Measurements from ENCODE around the gene PPP2R2C.

PPP2R2C gene

GRCh38 chr4:6313216-6313615 lies 159.2 kb downstream of the PPP2R2C start:
- no peak for DNase-seq (ENCODE audit: low read depth, low spot score)

DNA sequence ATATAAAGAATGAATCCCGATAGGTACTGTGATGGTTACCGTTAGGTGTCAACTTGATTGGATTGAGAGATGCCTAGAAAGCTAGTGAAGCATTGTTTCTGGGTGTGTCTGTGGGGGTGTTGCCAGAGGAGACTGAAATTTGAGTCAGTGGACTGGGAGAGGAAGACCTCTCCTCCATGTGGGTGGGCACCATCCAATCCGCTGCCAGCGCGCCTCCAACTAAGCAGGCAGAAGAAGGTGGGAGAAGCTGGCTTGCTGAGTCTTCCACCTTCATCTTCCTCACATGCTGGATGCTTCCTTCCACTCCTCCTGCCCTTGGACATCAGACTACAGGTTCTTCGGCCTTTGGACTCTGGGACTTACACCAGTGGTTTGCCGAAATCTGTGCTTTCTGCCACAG lies 162.6 kb downstream of the PPP2R2C start:
- no peak for DNase-seq (ENCODE audit: low read depth, low spot score)

DNA sequence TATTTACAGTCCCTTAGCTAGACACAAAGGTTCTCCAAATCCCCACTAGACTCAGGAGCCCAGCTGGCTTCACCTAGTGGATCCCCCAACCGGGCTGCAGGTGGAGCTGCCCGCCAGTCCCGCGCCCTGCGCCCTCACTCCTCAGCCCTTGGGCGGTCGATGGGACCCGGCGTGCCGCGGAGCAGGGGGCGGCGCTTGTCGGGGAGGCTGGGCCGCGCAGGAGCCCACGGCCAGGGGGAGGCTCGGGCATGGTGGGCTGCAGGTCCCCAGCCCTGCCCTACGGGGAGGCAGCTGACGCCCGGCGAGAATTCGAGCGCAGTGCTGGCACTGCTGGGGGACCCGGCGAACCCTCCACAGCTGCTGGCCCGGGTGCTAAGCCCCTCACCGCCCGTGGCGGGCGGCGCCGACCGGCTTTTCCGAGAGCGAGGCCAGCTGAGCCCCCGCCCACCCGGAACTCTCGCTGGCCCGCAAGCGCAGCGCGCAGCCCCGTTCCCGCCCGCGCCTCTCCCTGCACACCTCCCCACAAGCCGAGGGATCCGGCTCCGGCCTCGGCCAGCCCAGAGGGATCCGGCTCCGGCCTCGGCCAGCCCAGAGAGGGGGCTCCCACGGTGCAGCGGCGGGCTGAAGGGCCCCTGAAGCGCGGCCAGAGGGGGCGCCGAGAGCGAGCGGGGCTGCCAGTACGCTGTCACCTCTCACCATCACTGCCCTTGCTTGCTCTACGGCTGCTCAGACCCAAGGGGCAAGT lies 163.3 kb downstream of the PPP2R2C start:
- no peak for DNase-seq (ENCODE audit: low read depth, low spot score)

- DNase-seq (ENCODE audit: low read depth, low spot score): no peak
These were observed 164.5 kb downstream of the PPP2R2C start for GRCh38 chr4:6307891-6308290.

DNA sequence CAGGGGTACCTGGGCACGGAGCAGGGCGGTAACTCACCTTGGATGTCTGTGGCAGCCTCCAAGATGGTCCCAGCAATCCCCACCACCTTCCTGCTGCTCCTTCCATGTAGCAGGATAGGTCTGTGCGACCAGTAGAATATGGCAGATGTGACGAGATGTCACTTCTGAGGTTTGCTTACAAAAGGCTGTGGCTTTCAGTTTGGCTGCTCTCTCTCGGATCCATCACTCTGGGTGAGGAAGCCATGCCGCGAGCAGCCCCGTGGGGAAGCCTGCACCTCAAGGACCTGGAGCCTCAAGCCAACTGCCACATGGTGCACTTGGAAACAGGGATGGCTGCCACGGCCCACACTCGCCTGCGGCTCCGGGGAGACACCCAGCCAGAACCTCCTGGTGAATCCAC lies 165.2 kb downstream of the PPP2R2C start:
- no peak for DNase-seq (ENCODE audit: low read depth, low spot score)

- DNase-seq (ENCODE audit: low read depth, low spot score): no peak
These were observed 166.1 kb downstream of the PPP2R2C start for GRCh38 chr4:6306299-6306698.

GRCh38 chr4:6303943-6304342 lies 168.5 kb downstream of the PPP2R2C start:
- no peak for DNase-seq (ENCODE audit: low read depth, low spot score)

DNA sequence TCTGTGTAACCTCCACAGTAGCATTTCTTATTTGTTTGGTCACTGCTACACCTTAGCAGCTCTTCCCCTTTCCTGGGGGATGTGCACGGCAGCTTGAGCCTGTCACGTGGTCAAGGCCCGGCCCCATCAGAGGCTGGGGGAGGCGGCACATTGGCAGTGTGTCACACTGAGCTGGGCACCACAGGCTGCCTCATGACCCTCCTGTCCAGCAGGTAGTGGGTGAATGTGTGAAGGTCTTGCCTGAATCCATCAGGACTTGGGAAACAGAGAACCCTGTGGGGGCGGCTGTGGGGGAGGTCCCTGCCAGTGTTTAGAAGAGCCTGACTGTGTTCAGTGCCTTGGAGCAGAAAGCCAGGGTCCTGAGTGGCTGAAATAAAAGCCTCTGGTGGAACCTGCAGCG lies 169.5 kb downstream of the PPP2R2C start:
- DNase-seq (ENCODE audit: low read depth, low spot score): no peak

GRCh38 chr4:6301732-6302442 lies 170.5 kb downstream of the PPP2R2C start:
- DNase-seq (ENCODE audit: low read depth, low spot score): no peak

GRCh38 chr4:6301051-6301731 lies 171.2 kb downstream of the PPP2R2C start:
- no peak for DNase-seq (ENCODE audit: low read depth, low spot score)

DNA sequence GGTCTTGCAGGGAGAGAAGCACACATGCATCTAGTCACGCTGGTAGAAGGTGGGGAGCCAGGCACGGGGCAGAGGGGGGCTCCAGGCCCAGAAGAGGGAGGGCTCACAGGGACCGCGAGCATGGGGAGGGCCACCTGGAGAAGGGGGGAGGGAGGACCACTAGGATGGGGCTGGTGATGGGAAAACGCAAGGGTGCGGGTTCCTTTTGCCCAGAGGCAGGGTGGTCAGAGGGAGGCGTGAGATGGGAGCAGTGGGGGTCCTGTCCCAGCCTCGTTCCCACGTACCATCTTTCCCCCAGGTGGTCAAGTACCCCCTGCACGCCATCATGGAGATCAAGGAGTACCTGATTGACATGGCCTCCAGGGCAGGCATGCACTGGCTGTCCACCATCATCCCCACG lies 172.1 kb downstream of the PPP2R2C start:
- no peak for DNase-seq (ENCODE audit: low read depth, low spot score)

GRCh38 chr4:6299875-6300274 lies 172.5 kb downstream of the PPP2R2C start:
- DNase-seq (ENCODE audit: low read depth, low spot score): no peak

GRCh38 chr4:6298852-6299251 lies 173.6 kb downstream of the PPP2R2C start:
- no peak for DNase-seq (ENCODE audit: low read depth, low spot score)

GRCh38 chr4:6298035-6298434 lies 174.4 kb downstream of the PPP2R2C start:
- no peak for DNase-seq (ENCODE audit: low read depth, low spot score)

DNA sequence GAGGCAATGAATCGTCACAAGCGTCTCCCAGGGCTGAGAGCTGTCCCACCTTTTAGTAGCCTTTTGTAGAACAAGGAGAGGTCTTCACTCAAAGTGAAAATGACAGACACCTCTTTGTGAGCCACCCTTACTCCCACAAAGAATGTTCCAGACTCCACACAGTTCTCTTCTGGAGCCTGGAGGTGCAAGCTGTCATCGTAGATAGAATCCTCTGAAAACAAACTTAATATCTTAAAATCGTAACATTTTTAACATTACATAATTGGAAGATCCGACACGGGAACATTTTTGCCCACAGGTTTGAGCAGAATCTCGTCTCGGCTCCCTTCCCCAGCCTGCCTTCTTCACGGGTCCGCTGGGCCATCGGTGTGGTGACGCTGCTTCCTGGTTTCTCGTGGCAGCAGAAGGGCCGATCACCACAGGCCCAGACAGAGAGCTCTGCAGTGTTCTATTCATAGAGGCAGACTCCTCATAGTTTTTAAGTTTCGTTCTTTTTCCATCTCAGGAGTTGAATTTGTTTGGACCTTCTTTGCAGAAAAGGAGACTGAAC lies 175.1 kb downstream of the PPP2R2C start:
- no peak for DNase-seq (ENCODE audit: low read depth, low spot score)

GRCh38 chr4:6296026-6296425 lies 176.4 kb downstream of the PPP2R2C start:
- DNase-seq (ENCODE audit: low read depth, low spot score): no peak

DNA sequence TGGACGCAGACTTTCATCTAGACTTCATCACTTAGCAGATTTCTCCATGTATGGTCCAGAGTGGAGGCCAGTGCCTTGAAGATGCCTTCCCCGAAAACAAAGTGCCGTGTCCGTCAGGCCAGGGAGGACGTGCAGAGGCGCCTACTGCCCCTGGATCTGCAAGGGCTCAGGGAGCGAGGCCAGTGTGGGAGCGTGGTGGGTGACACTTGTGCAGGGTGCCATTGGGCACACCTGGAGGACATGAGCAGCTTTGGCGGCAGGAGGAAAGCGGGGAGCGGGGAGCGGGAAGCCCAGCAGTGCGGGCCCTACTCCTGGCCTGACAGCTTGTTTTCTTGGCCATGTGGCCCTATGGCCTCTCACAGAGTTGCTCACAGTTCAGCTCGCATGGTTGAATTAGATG lies 176.9 kb downstream of the PPP2R2C start:
- no peak for DNase-seq (ENCODE audit: low read depth, low spot score)

DNA sequence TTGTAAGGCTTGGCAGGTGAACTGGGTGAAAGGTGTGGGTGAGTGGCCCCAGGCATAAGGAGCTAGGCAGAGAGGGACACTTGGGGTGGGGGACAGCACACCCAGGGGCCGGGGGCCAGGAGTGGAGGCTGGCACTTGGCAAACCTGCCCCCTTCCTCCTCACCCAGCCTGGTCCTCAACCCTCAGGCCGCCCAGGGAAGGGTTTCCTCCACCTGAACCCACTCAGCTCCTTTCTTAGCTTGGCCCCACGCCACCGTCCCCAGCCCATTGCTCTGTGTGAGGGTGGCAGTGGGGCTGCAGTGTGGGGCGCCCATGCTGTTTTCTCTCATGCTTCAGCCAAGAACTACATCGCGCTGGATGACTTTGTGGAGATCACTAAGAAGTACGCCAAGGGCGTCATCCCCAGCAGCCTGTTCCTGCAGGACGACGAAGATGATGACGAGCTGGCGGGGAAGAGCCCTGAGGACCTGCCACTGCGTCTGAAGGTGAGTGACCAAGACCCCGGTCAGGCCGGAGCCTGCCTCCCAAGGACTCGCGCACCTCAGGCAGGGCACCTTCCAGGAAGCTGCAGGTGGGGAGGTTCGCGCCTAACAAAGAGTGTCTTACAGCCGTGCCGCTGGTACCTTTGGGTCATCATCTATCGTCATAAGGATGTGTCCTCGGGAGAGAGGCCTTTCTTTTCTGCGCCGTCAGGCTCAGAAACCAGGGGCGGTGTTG lies 177.6 kb downstream of the PPP2R2C start:
- no peak for DNase-seq (ENCODE audit: low read depth, low spot score)

DNA sequence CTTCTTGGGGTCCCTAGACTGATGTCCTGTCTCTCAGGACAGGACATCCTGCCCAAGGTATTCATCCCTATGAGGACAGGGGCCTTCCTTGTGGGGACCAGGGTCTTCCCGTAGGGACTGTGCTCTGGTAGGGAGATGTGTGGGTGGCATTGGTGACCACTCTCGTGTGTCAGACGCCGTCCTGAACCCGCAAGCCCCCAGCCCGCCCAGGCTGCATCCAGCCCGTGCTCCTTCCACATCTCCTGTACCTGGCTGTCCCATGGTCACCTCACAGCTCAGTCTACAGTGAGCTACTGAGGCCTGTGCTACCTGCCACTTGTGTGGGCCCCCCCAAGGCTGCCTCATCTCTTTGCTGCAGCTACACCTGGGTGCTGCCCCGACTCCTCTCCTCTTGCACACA lies 178.8 kb downstream of the PPP2R2C start:
- no peak for DNase-seq (ENCODE audit: low read depth, low spot score)

DNA sequence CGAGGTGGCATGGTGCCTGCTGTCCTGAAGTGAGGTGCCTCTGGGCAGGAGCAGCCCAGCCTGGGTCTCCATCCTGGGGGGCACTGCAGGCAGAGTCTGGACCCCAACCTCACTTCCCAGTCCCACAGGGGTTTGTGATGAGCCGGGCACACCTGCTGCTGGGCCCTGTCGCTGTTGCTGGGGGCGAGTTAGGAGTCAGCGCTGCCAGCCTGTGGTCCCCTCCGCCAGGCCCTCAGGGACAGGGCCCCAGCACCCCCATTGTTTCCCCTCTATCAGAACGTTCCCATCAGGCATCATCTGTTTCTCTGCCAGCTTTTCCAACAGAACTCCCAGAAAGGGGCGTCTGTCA lies 179.3 kb downstream of the PPP2R2C start:
- no peak for DNase-seq (ENCODE audit: low read depth, low spot score)

GRCh38 chr4:6292376-6293096 lies 179.9 kb downstream of the PPP2R2C start:
- DNase-seq (ENCODE audit: low read depth, low spot score): no peak
